GM21786 (cell line): ENCODE results near the gene HTR3A.
"Not testable (repeated sequence)": the region's sequence is repeated elsewhere in the genome, so short reads cannot be mapped to it uniquely, and the experiment has no call there.

Source experiments
- ATAC-seq: cut with Tn5 transposase; IDR thresholded peaks from one replicate; pipeline ENCODE4 v1.9.1; 2021; ENCODE audit not compliant: unreplicated experiment

The HTR3A gene

GRCh38 chr11:113974741-113975470 is at the start of gene HTR3A:
Gene HTR3A (plus strand): TSS chr11:113975108. CDS start chr11:113975326, 218 bp downstream.
- no peak for ATAC-seq

GRCh38 chr11:113926273-113927197 is 48.4 kb upstream of the HTR3A start:
- ATAC-seq, result no peak

GRCh38 chr11:113928311-113928710 is 46.6 kb upstream of the HTR3A start:
- no peak for ATAC-seq

GRCh38 chr11:113932788-113933187 is 42.1 kb upstream of the HTR3A start:
- no peak for ATAC-seq

- ATAC-seq, result not testable (repeated sequence)
Observed at GRCh38 chr11:113934193-113934592, 40.7 kb upstream of the HTR3A start.

- no peak for ATAC-seq
Observed at GRCh38 chr11:113934761-113935160, 40.1 kb upstream of the HTR3A start.

GRCh38 chr11:113935858-113936257 is 39.0 kb upstream of the HTR3A start:
- no peak for ATAC-seq

GRCh38 chr11:113937918-113938317 is 37.0 kb upstream of the HTR3A start:
- no peak for ATAC-seq

- no peak for ATAC-seq
Observed at GRCh38 chr11:113942256-113942655, 32.7 kb upstream of the HTR3A start.

GRCh38 chr11:113946162-113946561 is 28.7 kb upstream of the HTR3A start:
- not testable (repeated sequence) for ATAC-seq

GRCh38 chr11:113947994-113948393 is 26.9 kb upstream of the HTR3A start:
- ATAC-seq, result no peak

GRCh38 chr11:113949891-113950290 is 25.0 kb upstream of the HTR3A start:
- no peak for ATAC-seq

- no peak for ATAC-seq
Observed at GRCh38 chr11:113951537-113951936, 23.4 kb upstream of the HTR3A start.

GRCh38 chr11:113952070-113952469 is 22.8 kb upstream of the HTR3A start:
- no peak for ATAC-seq

- ATAC-seq, result no peak
Observed at GRCh38 chr11:113952588-113952987, 22.3 kb upstream of the HTR3A start.

GRCh38 chr11:113954235-113954634 is 20.7 kb upstream of the HTR3A start:
- no peak for ATAC-seq

- no peak for ATAC-seq
Observed at GRCh38 chr11:113956986-113957385, 17.9 kb upstream of the HTR3A start.

- ATAC-seq, result no peak
Observed at GRCh38 chr11:113960702-113961330, 14.1 kb upstream of the HTR3A start.

GRCh38 chr11:113967361-113967760 is 7.5 kb upstream of the HTR3A start:
- no peak for ATAC-seq

GRCh38 chr11:113971506-113972195 is 3.3 kb upstream of the HTR3A start:
- no peak for ATAC-seq

- no peak for ATAC-seq
Observed at GRCh38 chr11:113977071-113977490, 2.2 kb downstream of the HTR3A start.
